ELR (cell line): ENCODE results near the gene NDUFAF5.
A peak's percentile ranks its signal among the peaks of the same experiment; 100 is the strongest.

ENCODE experiments used
- DNase-seq: peaks from one replicate; pipeline ENCODE4 v3.0.0-alpha.2; 2015; ENCODE audit warnings: low read depth

Gene NDUFAF5

GRCh38 chr20:13822459-13822858 lies 37.6 kb downstream of the NDUFAF5 start:
- no peak for DNase-seq

GRCh38 chr20:13824459-13824858 lies 39.6 kb downstream of the NDUFAF5 start:
- DNase-seq: no peak

- DNase-seq: no peak
Observed at GRCh38 chr20:13825465-13825864, 40.6 kb downstream of the NDUFAF5 start.

- no peak for DNase-seq
Observed at GRCh38 chr20:13831476-13831875, 46.6 kb downstream of the NDUFAF5 start.

GRCh38 chr20:13838664-13839063 lies 53.8 kb downstream of the NDUFAF5 start:
- DNase-seq: no peak

- DNase-seq: peak; percentile 45
Observed at GRCh38 chr20:13839421-13840092, 54.7 kb downstream of the NDUFAF5 start.

GRCh38 chr20:13840093-13840465 lies 55.3 kb downstream of the NDUFAF5 start:
- no peak for DNase-seq

- DNase-seq: no peak
Observed at GRCh38 chr20:13841206-13841605, 56.4 kb downstream of the NDUFAF5 start.

- DNase-seq: no peak
Observed at GRCh38 chr20:13844296-13844695, 59.5 kb downstream of the NDUFAF5 start.

- no peak for DNase-seq
Observed at GRCh38 chr20:13851279-13851678, 66.5 kb downstream of the NDUFAF5 start.

GRCh38 chr20:13852306-13852705 lies 67.5 kb downstream of the NDUFAF5 start:
- no peak for DNase-seq

GRCh38 chr20:13855613-13856012 lies 70.8 kb downstream of the NDUFAF5 start:
- no peak for DNase-seq

GRCh38 chr20:13856354-13856753 lies 71.5 kb downstream of the NDUFAF5 start:
- DNase-seq: no peak

GRCh38 chr20:13857304-13857703 lies 72.5 kb downstream of the NDUFAF5 start:
- DNase-seq: no peak

- DNase-seq: no peak
Observed at GRCh38 chr20:13857961-13858360, 73.1 kb downstream of the NDUFAF5 start.

GRCh38 chr20:13858439-13858838 lies 73.6 kb downstream of the NDUFAF5 start:
- DNase-seq: no peak

- DNase-seq: no peak
Observed at GRCh38 chr20:13858871-13859270, 74.0 kb downstream of the NDUFAF5 start.

GRCh38 chr20:13862245-13862644 lies 77.4 kb downstream of the NDUFAF5 start:
- no peak for DNase-seq

- no peak for DNase-seq
Observed at GRCh38 chr20:13863244-13863643, 78.4 kb downstream of the NDUFAF5 start.

GRCh38 chr20:13865156-13865555 lies 80.3 kb downstream of the NDUFAF5 start:
- DNase-seq: no peak

GRCh38 chr20:13865791-13866351 lies 81.0 kb downstream of the NDUFAF5 start:
- no peak for DNase-seq

GRCh38 chr20:13868331-13868730 lies 83.5 kb downstream of the NDUFAF5 start:
- DNase-seq: peak; percentile 4

- DNase-seq: no peak
Observed at GRCh38 chr20:13870170-13870748, 85.4 kb downstream of the NDUFAF5 start.
